Esophagus mucosa (tissue), 1 donor: ENCODE measurements around the gene MYORG. TPM values are rescaled to one million over a fixed set of nuclear protein-coding genes. Genes with fewer than 3 reads are reported as not detected.

ENCODE experiments used
- ATAC-seq: fragments of 200-7000 bp; cut with Tn5 transposase; one replicate; pipeline ENCODE4 v1.9.1; 2020
- total RNA-seq: library from RNA; stranded (reverse); gene quantifications from one replicate; pipeline ENCODE4 v1.2.4, GENCODE V29; 2023
- donor health status: DM: yes; HTN: yes; CAD: no.

MYORG gene
- total RNA-seq, 1 donor from 2014 or later, result 5.4 TPM

- no peak for ATAC-seq
Observed at GRCh38 chr9:34384368-34385165, 7.9 kb upstream of the MYORG start.

GRCh38 chr9:34383904-34384303 lies 7.2 kb upstream of the MYORG start:
- ATAC-seq, result no peak

GRCh38 chr9:34382879-34383278 lies 6.2 kb upstream of the MYORG start:
- no peak for ATAC-seq

GRCh38 chr9:34382054-34382453 lies 5.4 kb upstream of the MYORG start:
- ATAC-seq, result no peak

- no peak for ATAC-seq
Observed at GRCh38 chr9:34381323-34381722, 4.6 kb upstream of the MYORG start.

- ATAC-seq, result peak; percentile 63
Observed at GRCh38 chr9:34380511-34381315, 4.0 kb upstream of the MYORG start.

GRCh38 chr9:34380034-34380510 lies 3.4 kb upstream of the MYORG start:
- ATAC-seq, result no peak

- peak; percentile 69 for ATAC-seq
Observed at GRCh38 chr9:34379334-34380033, 2.8 kb upstream of the MYORG start.

- no peak for ATAC-seq
Observed at GRCh38 chr9:34378376-34379060, 1.8 kb upstream of the MYORG start.

GRCh38 chr9:34377404-34377746 lies 677 bp upstream of the MYORG start:
- ATAC-seq, result no peak

- ATAC-seq, result peak; percentile 6
Observed at GRCh38 chr9:34375901-34376595, 650 bp downstream of the MYORG start.

GRCh38 chr9:34374905-34375552 lies 1.7 kb downstream of the MYORG start:
- no peak for ATAC-seq

GRCh38 chr9:34374339-34374738 lies 2.4 kb downstream of the MYORG start:
- ATAC-seq, result no peak

- no peak for ATAC-seq
Observed at GRCh38 chr9:34373749-34374148, 2.9 kb downstream of the MYORG start.

- ATAC-seq, result no peak
Observed at GRCh38 chr9:34372467-34373011, 4.2 kb downstream of the MYORG start.

- ATAC-seq, result no peak
Observed at GRCh38 chr9:34371886-34372466, 4.7 kb downstream of the MYORG start.

- ATAC-seq, result no peak
Observed at GRCh38 chr9:34370970-34371880, 5.5 kb downstream of the MYORG start.

GRCh38 chr9:34370335-34370969 lies 6.2 kb downstream of the MYORG start:
- ATAC-seq, result no peak

GRCh38 chr9:34369636-34370035 lies 7.1 kb downstream of the MYORG start:
- no peak for ATAC-seq
